HepG2 (cell line): ENCODE measurements around the gene DMRT1. TPM values are rescaled to one million over a fixed set of nuclear protein-coding genes. Genes with fewer than 3 reads are reported as not detected.

Source experiments
- ATAC-seq: fragments of 200-7000 bp; cut with Tn5 transposase; 3 replicates; pipeline ENCODE4 v1.9.1; 2020; ENCODE audit warnings: mild to moderate bottlenecking, moderate library complexity
- Bru-seq: library from RNA; stranded (reverse); fragments of 400-500 nt; gene quantifications from one replicate; lab custom pipeline; 2021; lab: Mats Ljungman, UMichigan
- BruChase-seq, 2 experiments: library from RNA; stranded (reverse); fragments of 400-500 nt; gene quantifications; one replicate each; lab custom pipeline; 2021; lab: Mats Ljungman, UMichigan
- BruUV-seq: library from RNA; stranded (reverse); fragments of 400-500 nt; replicated peaks from 2 replicates; lab custom pipeline; 2021; lab: Mats Ljungman, UMichigan
- CTCF ChIA-PET: fragments of 300-600 bp; formaldehyde crosslinking; extraction: SDS; loops from one replicate; lab custom pipeline; 2021; ENCODE audit warnings: low total read pairs, inconsistent platforms, low intra/inter-chr PET ratio; lab: Yijun Ruan, JAX
- POLR2A ChIA-PET: fragments of 350-600 bp; sonication (Branson Sonifier 250); formaldehyde crosslinking; loops from one replicate; lab custom pipeline; 2020; ENCODE audit warnings: antibody characterized with exemption, inconsistent platforms; lab: Yijun Ruan, JAX
- DNase-seq: peaks from one replicate; pipeline ENCODE4 v3.0.0-alpha.2; 2015; ENCODE audit warnings: low spot score
- FAIRE-seq: peaks from 3 replicates; lab custom pipeline; 2011; peaks lifted over from hg19 to GRCh38; lab: Jason Lieb, UNC
- H2AFZ ChIP-seq: one replicate; pipeline ENCODE4 v1.6.1; 2011; ENCODE audit warnings: low read length, inconsistent platforms
- H3K27ac ChIP-seq: fragments of 300-600 bp; 3 replicates; pipeline ENCODE4 v1.8.0; 2011; ENCODE audit warnings: mixed run types, mild to moderate bottlenecking, mixed read lengths, low read length, inconsistent platforms; ENCODE audit not compliant: insufficient read depth; ENCODE audit errors: extremely low read length
- H3K27me3 ChIP-seq, 2 experiments: fragments of 200-600 bp in 1 of 2; 2 replicates in 1 of 2; 3 replicates in 1 of 2; pipeline versions ENCODE4 v1.6.0 to v1.8.0; 2011; ENCODE audit warnings: low read length in 2 of 2, mild to moderate bottlenecking in 2 of 2, moderate library complexity in 2 of 2, inconsistent platforms in 1 of 2; ENCODE audit not compliant: insufficient read depth in 2 of 2, control insufficient read depth in 1 of 2
- H3K36me3 ChIP-seq, 2 experiments: fragments of 200-600 bp in 1 of 2; replicated peaks in 1 of 2; 2 replicates in 1 of 2; 3 replicates in 1 of 2; pipeline versions ENCODE4 v1.5.1 to v1.8.0; 2011; ENCODE audit warnings: low read length in 2 of 2, inconsistent platforms in 1 of 2; ENCODE audit not compliant: insufficient read depth in 2 of 2, control insufficient read depth in 1 of 2
- H3K4me1 ChIP-seq: 2 replicates; pipeline ENCODE4 v1.5.1; 2012; ENCODE audit warnings: low read length, inconsistent platforms; ENCODE audit not compliant: insufficient read depth
- H3K4me2 ChIP-seq: 2 replicates; pipeline ENCODE4 v1.6.0; 2011; ENCODE audit warnings: low read depth, low read length, inconsistent platforms
- H3K4me3 ChIP-seq, 3 experiments: fragments of 200-600 bp in 1 of 3; sonication (generic), shearing (Covaris generic) in 1 of 3; replicated peaks in 1 of 3; 2 replicates each; pipeline ENCODE4 v1.5.1; 2011 to 2016; ENCODE audit warnings: low read length in 3 of 3, inconsistent platforms in 2 of 3, low read depth in 2 of 3, mild to moderate bottlenecking in 2 of 3, control low read depth in 1 of 3, mixed read lengths in 1 of 3; ENCODE audit not compliant: insufficient read depth in 1 of 3
- H3K79me2 ChIP-seq: one replicate; pipeline ENCODE4 v1.6.1; 2011; ENCODE audit warnings: low read length, inconsistent platforms; ENCODE audit not compliant: insufficient read depth
- H3K9ac ChIP-seq: 2 replicates; pipeline ENCODE4 v1.6.0; 2011; ENCODE audit warnings: mild to moderate bottlenecking, low read depth, low read length, inconsistent platforms; ENCODE audit not compliant: insufficient read depth
- H3K9me3 ChIP-seq: 2 replicates; pipeline ENCODE4 v1.5.1; 2012; ENCODE audit warnings: mild to moderate bottlenecking, low read length
- H4K20me1 ChIP-seq: 2 replicates; pipeline ENCODE4 v1.6.0; 2011; ENCODE audit warnings: inconsistent platforms, mild to moderate bottlenecking, low read length, moderate library complexity; ENCODE audit not compliant: insufficient read depth
- BRF2 ChIP-seq: sonication (generic); formaldehyde crosslinking; IDR thresholded peaks from 2 replicates; pipeline ENCODE4 v1.8.1; 2022; ENCODE audit warnings: mild to moderate bottlenecking, missing genetic modification reagents
- EHMT2 ChIP-seq: fragments of 200-600 bp; sonication (generic); IDR thresholded peaks from 2 replicates; pipeline ENCODE4 v1.7.0; 2017; ENCODE audit warnings: antibody characterized with exemption, low read depth, low read length, borderline replicate concordance
- FOXJ3 ChIP-seq: sonication (generic); formaldehyde crosslinking; IDR thresholded peaks from 2 replicates; pipeline ENCODE4 v1.4.0; 2020; ENCODE audit warnings: missing genetic modification reagents, mild to moderate bottlenecking, borderline replicate concordance
- GATA4 ChIP-seq: sonication (generic); IDR thresholded peaks from 2 replicates; pipeline ENCODE4 v1.6.1; 2016; ENCODE audit warnings: antibody characterized with exemption, low read depth, borderline replicate concordance
- KLF9 ChIP-seq: IDR thresholded peaks from 2 replicates; pipeline ENCODE4 v1.6.1; 2016; ENCODE audit warnings: low read depth
- NAIF1 ChIP-seq: sonication (generic); formaldehyde crosslinking; IDR thresholded peaks from 2 replicates; pipeline ENCODE4 v1.5.0; 2020; ENCODE audit warnings: mild to moderate bottlenecking, missing genetic modification reagents, borderline replicate concordance
- PHF5A ChIP-seq: IDR thresholded peaks from one replicate; pipeline ENCODE4 v1.6.1; 2018; ENCODE audit warnings: low read depth, missing genetic modification reagents; ENCODE audit not compliant: unreplicated experiment
- RFX3 ChIP-seq: IDR thresholded peaks from 2 replicates; pipeline ENCODE4 v1.6.1; 2016; ENCODE audit warnings: missing biosample characterization, missing genetic modification reagents
- ZNF773 ChIP-seq: sonication (generic); formaldehyde crosslinking; IDR thresholded peaks from 2 replicates; pipeline ENCODE4 v1.4.0; 2020; ENCODE audit warnings: missing genetic modification reagents, borderline replicate concordance
- ZNF891 ChIP-seq: sonication (generic); formaldehyde crosslinking; IDR thresholded peaks from 2 replicates; pipeline ENCODE4 v1.5.0; 2020; ENCODE audit warnings: mild to moderate bottlenecking, missing genetic modification reagents
- WGBS: methylation state at CpG from one replicate; pipeline ENCODE4 v1.1.6; 2017; ENCODE audit warnings: low lambda C conversion rate; 5-methylcytosine and 5-hydroxymethylcytosine counted together
- in situ Hi-C: cut with HindIII; loops from 2 replicates; pipeline ENCODE4 v1.10.0; 2017; ENCODE audit warnings: low pct_unique_long_range_greater_than_20kb; ENCODE audit not compliant: extremely low pct_ligation_motif_present
- intact Hi-C: fragments of 100-400 bp; cut with micrococcal nuclease; formaldehyde crosslinking; loops from one replicate; pipeline ENCODE4 v1.10.0; 2022; ENCODE audit not compliant: unreplicated experiment
- long read RNA-seq, 2 experiments: library from RNA in 1 of 2; library from polyadenylated mRNA in 1 of 2; stranded (forward) in 1 of 2; unstranded in 1 of 2; transcript quantifications; one replicate each; pipeline ENCODE4 v2.0.0, GENCODE V29; 2019 to 2022
- polyA minus RNA-seq, 3 experiments: library from RNA; depleted of rRNA, polyadenylated mRNA; stranded (reverse); fragments of >200 nt; gene quantifications; 2 replicates each; pipeline ENCODE4 v1.2.3, GENCODE V29; 2011; ENCODE audit warnings: low replicate concordance in 1 of 3
- polyA plus RNA-seq, 8 experiments: library from polyadenylated mRNA; depleted of rRNA in 3 of 8; stranded (reverse) in 7 of 8; unstranded in 1 of 8; fragments of >200 nt; fragmentation: Illumina TruSeq in 4 of 8; extraction: Trizol in 4 of 8; gene quantifications; 2 replicates each; pipeline versions ENCODE4 v1.2.1 to v1.2.3, GENCODE V29; 2011 to 2016; ENCODE audit warnings: low read depth in 4 of 8, missing spikeins in 1 of 8, mixed read lengths in 1 of 8; ENCODE audit not compliant: insufficient read depth in 1 of 8
- total RNA-seq, 5 experiments: library from RNA; depleted of rRNA; stranded (reverse); fragments of >200 nt; fragmentation: Illumina TruSeq; extraction: Trizol; gene quantifications; 2 replicates each; pipeline ENCODE4 v1.2.3, GENCODE V29; 2016; ENCODE audit warnings: low read depth in 1 of 5

The DMRT1 gene
- total RNA-seq (2016; rRNA removed; fragmentation: Illumina TruSeq; extraction: Trizol) (not detected in 2 replicates), polyA plus RNA-seq (2011; rRNA removed) (not detected in 2 replicates), polyA minus RNA-seq (2011; rRNA and poly(A)+ RNA removed; ENCODE audit: low replicate concordance) (not detected in 2 replicates), Bru-seq, nascent RNA (not detected), BruChase-seq, experiment 1, labeled RNA remaining after a 6-hour chase (not detected), BruChase-seq, experiment 2, labeled RNA remaining after a 2-hour chase (not detected)
- not detected in 2 replicates for total RNA-seq (2016; cell fraction: cytosol; rRNA removed; fragmentation: Illumina TruSeq; extraction: Trizol; ENCODE audit: low read depth)
- not detected in 2 replicates for total RNA-seq (2016; cell fraction: insoluble cytoplasmic fraction; rRNA removed; fragmentation: Illumina TruSeq; extraction: Trizol)
- not detected in 2 replicates for total RNA-seq (2016; cell fraction: membrane; rRNA removed; fragmentation: Illumina TruSeq; extraction: Trizol)
- not detected in 2 replicates for total RNA-seq (2016; cell fraction: nucleus; rRNA removed; fragmentation: Illumina TruSeq; extraction: Trizol)
- polyA plus RNA-seq (2011; cell fraction: cytosol; rRNA removed), result not detected in 2 replicates
- not detected in 2 replicates for polyA plus RNA-seq (2011; cell fraction: nucleus; rRNA removed)
- not detected in 2 replicates for polyA plus RNA-seq (2012)
- not detected in 2 replicates for polyA plus RNA-seq (2016; cell fraction: cytosol; fragmentation: Illumina TruSeq; extraction: Trizol; ENCODE audit: low read depth)
- not detected in 2 replicates for polyA plus RNA-seq (2016; cell fraction: insoluble cytoplasmic fraction; fragmentation: Illumina TruSeq; extraction: Trizol; ENCODE audit: low read depth)
- polyA plus RNA-seq (2016; cell fraction: membrane; fragmentation: Illumina TruSeq; extraction: Trizol; ENCODE audit: low read depth), result not detected in 2 replicates
- polyA plus RNA-seq (2016; cell fraction: nucleus; fragmentation: Illumina TruSeq; extraction: Trizol; ENCODE audit: insufficient read depth, low read depth), result not detected in 2 replicates
- polyA minus RNA-seq (2011; cell fraction: cytosol; rRNA and poly(A)+ RNA removed), result not detected in 2 replicates
- not detected in 2 replicates for polyA minus RNA-seq (2011; cell fraction: nucleus; rRNA and poly(A)+ RNA removed)
- long read RNA-seq, experiment 1, result 0 reads
- long read RNA-seq, experiment 2, result 0 reads

- Histone ChIP-seq H2AFZ (no peak within 1 kb of the TSS), H3K4me3 (no peak within 1 kb of the TSS), H3K4me1 (no peaks in the 10 kb centered on the region), H3K79me2 (no peaks in the 10 kb centered on the region), H3K27ac (no peak within 1 kb of the TSS), H3K27me3 (peaks cover 5 to 41% of the 10 kb centered on the region in 2 experiments; a peak in 3 of 5 replicates), H3K4me2 (no peak within 1 kb of the TSS), H3K9me3 (no peaks in the 10 kb centered on the region), H4K20me1 (no peaks in the 10 kb centered on the region), H3K36me3 (no peaks in the 10 kb centered on the region), H3K9ac (no peak within 1 kb of the TSS)
- CTCF ChIA-PET, result no interaction called here
- no TSS peak for BruUV-seq
- no peak; the same call in 2 of the 3 replicates for ATAC-seq
- POLR2A ChIA-PET, result no interaction called here
- intact Hi-C loops, result no loop called here
- no peak for FAIRE-seq
- DNase-seq, result no peak
- WGBS, result 28% methylated on average over 20 of the region's 84 CpGs
- in situ Hi-C loops, result no loop called here
- TF ChIP-seq FOXJ3, result no peak
- TF ChIP-seq PHF5A (CRISPR knock-in tag), result no peak
- TF ChIP-seq EHMT2, result no peak
- TF ChIP-seq KLF9 (CRISPR knock-in tag), result no peak
- TF ChIP-seq GATA4, result no peak
- TF ChIP-seq ZNF891 (CRISPR knock-in tag), result no peak
- no peak for TF ChIP-seq RFX3 (CRISPR knock-in tag)
- TF ChIP-seq ZNF773 (CRISPR knock-in tag), result no peak
- no peak for TF ChIP-seq BRF2 (CRISPR knock-in tag)
- no peak for TF ChIP-seq NAIF1 (CRISPR knock-in tag)
Observed at GRCh38 chr9:841371-842209, at the start of gene DMRT1. DMRT1 (plus strand) TSS chr9:841697; CDS start chr9:841839, 142 bp downstream.
